Measurements from ENCODE around the gene LRTM2. TPM values are rescaled to one million over a fixed set of nuclear protein-coding genes. Genes with fewer than 3 reads are reported as not detected.

LRTM2 gene
- total RNA-seq, 2 donors from 2014 or later, result not detected

DNA sequence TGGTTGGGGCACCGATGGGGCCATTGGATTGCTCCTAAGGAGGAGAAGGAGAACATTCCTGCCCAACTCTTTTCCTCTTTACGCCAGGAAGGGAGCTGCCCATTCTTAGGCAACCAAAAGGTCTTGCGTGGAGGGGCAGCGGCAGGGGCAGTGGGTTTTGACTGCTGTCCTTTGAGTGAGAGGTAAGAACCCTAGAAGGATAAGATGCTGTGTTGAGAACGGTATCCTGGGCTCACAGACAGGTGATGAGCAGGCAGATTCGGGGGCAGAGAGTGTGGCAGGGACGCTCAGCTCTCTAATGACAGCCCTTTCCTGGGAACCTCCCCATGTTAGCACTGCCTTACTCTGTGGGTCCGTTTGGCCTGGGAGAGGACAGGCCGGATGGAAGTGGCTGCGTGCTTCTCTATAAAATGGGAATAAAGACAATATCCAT is 13.2 kb downstream of the LRTM2 start:
- H3K9me3 ChIP-seq, result no peaks in the 10 kb centered on the region
- H3K27me3 ChIP-seq (replicated peaks; ENCODE audit: insufficient read depth), result no peaks in the 10 kb centered on the region
- no peaks in the 10 kb centered on the region for H3K36me3 ChIP-seq
- TF ChIP-seq POLR2A (IDR thresholded peaks at IDR 0.05), result no peak
- TF ChIP-seq POLR2AphosphoS5 (IDR thresholded peaks at IDR 0.05), result no peak
- no peak for TF ChIP-seq CTCF (IDR thresholded peaks at IDR 0.05)
- no peak overlapping the region for H3K4me3 ChIP-seq
- intact Hi-C loops (cut with DNase I), result no loop called here
- no peak for DNase-seq (ENCODE audit: low spot score)
- no peak overlapping the region for H3K27ac ChIP-seq
- H3K4me1 ChIP-seq (replicated peaks), result no peaks in the 10 kb centered on the region
- WGBS, result 88% methylated on average over 10 of the region's 10 CpGs

DNA sequence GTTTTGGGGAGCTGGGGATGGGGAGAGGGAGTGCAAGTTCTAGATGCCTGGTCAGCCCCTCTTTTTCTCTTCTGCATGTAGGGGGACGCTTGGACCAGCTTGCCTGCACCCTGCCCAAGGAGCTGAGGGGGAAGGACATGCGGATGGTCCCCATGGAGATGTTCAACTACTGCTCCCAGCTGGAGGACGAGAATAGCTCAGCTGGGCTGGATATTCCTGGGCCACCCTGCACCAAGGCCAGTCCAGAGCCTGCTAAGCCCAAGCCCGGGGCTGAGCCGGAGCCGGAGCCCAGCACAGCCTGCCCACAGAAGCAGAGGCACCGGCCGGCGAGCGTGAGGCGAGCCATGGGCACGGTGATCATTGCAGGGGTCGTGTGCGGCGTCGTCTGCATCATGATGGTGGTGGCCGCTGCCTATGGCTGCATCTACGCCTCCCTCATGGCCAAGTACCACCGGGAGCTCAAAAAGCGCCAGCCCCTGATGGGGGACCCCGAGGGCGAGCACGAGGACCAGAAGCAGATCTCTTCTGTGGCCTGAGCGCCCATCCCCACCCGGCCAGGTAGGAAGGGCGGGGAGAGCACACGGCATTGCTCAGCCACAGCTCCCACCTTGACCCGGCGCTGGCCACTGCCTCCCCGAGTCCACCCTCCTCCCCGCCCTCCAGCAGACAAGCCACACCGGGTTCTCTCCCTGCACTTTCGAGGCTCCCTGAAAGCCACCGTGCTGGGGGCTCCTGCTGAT is 14.0 kb downstream of the LRTM2 start:
- Histone ChIP-seq H3K27me3 (replicated peaks; ENCODE audit: insufficient read depth) (no peaks in the 10 kb centered on the region), H3K27ac (no peak overlapping the region), H3K9me3 (no peaks in the 10 kb centered on the region), H3K4me3 (no peak overlapping the region), H3K4me1 (replicated peaks) (no peaks in the 10 kb centered on the region), H3K36me3 (no peaks in the 10 kb centered on the region)
- 90% methylated on average over 30 of the region's 34 CpGs for WGBS
- intact Hi-C loops (cut with DNase I), result no loop called here
- TF ChIP-seq CTCF (IDR thresholded peaks at IDR 0.05), result no peak
- no peak for TF ChIP-seq POLR2A (IDR thresholded peaks at IDR 0.05)
- TF ChIP-seq POLR2AphosphoS5 (IDR thresholded peaks at IDR 0.05), result no peak
- DNase-seq (ENCODE audit: low spot score), result no peak

DNA sequence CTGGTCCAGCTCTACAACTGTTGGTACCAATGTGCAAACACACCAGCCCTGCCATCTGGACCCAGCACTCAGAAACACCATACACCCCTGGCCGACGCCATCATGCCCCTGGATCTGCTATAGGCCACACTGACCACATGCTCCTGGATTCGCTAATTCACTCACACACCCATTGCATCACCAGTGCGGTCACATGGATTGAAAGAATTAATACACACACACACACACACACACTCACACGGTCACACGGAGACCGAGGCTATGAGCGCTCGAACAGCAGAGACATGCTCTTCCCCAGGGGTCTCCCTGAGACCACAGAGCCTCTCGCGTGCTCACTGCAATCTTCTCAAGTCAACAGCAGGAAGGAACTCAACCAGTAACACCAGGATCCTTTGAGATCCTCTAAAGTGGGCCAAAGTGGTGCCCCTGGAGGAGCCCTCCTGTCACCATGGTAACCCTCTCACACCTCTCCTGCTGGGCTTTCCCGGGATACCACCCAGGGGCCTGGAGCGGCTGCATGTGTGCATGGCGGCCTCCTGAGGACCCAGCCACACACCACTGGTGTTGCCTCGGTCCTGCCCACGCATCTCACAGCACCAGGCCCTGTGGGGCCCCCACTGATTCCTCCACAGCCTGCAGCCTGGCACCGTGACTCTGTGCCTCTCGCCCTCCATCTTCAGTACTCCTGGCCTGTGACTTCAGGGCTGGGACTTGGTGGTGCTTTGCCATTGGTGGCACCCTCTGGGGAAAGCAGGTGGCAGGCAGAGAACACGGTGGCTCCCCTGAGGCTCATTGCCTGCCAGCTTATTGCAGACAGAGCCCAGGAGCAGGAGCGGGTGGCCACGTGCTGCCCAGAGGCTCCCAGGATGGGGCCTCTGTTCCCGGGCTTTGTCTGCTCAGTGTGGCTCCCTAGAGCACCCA is 15.1 kb downstream of the LRTM2 start:
- Histone ChIP-seq H3K4me3 (no peak overlapping the region), H3K36me3 (no peaks in the 10 kb centered on the region), H3K4me1 (replicated peaks) (no peaks in the 10 kb centered on the region), H3K9me3 (no peaks in the 10 kb centered on the region), H3K27ac (no peak overlapping the region), H3K27me3 (replicated peaks; ENCODE audit: insufficient read depth) (no peaks in the 10 kb centered on the region)
- no peak for DNase-seq (ENCODE audit: low spot score)
- no peak for TF ChIP-seq CTCF (IDR thresholded peaks at IDR 0.05)
- no peak for TF ChIP-seq POLR2AphosphoS5 (IDR thresholded peaks at IDR 0.05)
- TF ChIP-seq POLR2A (IDR thresholded peaks at IDR 0.05), result no peak
- intact Hi-C loops (cut with DNase I), result no loop called here
- 86% methylated on average over 22 of the region's 22 CpGs for WGBS

- no peak overlapping the region for H3K4me3 ChIP-seq
- WGBS, result 75% methylated on average over 7 of the region's 7 CpGs
- no peak for TF ChIP-seq POLR2A (IDR thresholded peaks at IDR 0.05)
- no peak for TF ChIP-seq CTCF (IDR thresholded peaks at IDR 0.05)
- TF ChIP-seq POLR2AphosphoS5 (IDR thresholded peaks at IDR 0.05), result no peak
- H3K9me3 ChIP-seq, result no peaks in the 10 kb centered on the region
- H3K27me3 ChIP-seq (replicated peaks; ENCODE audit: insufficient read depth), result no peaks in the 10 kb centered on the region
- no peaks in the 10 kb centered on the region for H3K4me1 ChIP-seq (replicated peaks)
- intact Hi-C loops (cut with DNase I), result no loop called here
- H3K36me3 ChIP-seq, result no peaks in the 10 kb centered on the region
- H3K27ac ChIP-seq, result no peak overlapping the region
- no peak for DNase-seq (ENCODE audit: low spot score)
Observed at GRCh38 chr12:1836241-1836803, 16.0 kb downstream of the LRTM2 start.
